Bronchial epithelial cell (primary cell): Measurements from ENCODE around the gene FOS. TPM values are rescaled to one million over a fixed set of nuclear protein-coding genes. Genes with fewer than 3 reads are reported as not detected.
"Not testable (repeated sequence)": the region's sequence is repeated elsewhere in the genome, so short reads cannot be mapped to it uniquely, and the experiment has no call there.

ENCODE experiments used
- DNase-seq: peaks from one replicate; pipeline ENCODE4 v3.0.0-alpha.2; 2010; ENCODE audit warnings: low read depth
- FAIRE-seq: peaks from 2 replicates; lab custom pipeline; 2011; peaks lifted over from hg19 to GRCh38; lab: Jason Lieb, UNC
- H3K27me3 ChIP-seq: 2 replicates; pipeline ENCODE4 v1.5.1; 2011; ENCODE audit warnings: low read length; ENCODE audit not compliant: control insufficient read depth, insufficient read depth
- H3K36me3 ChIP-seq: 2 replicates; pipeline ENCODE4 v1.5.1; 2011; ENCODE audit warnings: low read length; ENCODE audit not compliant: control insufficient read depth, insufficient read depth
- H3K4me3 ChIP-seq: 2 replicates; pipeline ENCODE4 v1.5.1; 2011; ENCODE audit warnings: mild to moderate bottlenecking, low read depth, low read length, control low read depth
- total RNA-seq: library from RNA; depleted of rRNA; stranded (reverse); fragments of >200 nt; gene quantifications from 2 replicates; pipeline ENCODE4 v1.2.1, GENCODE V29; 2014
- TF ChIP-seq, protein P1 (sequence below): IDR thresholded peaks from 2 replicates; pipeline ENCODE4 v1.5.1; 2011; ENCODE audit warnings: mild to moderate bottlenecking, moderate library complexity, low read length, control low read depth, inconsistent platforms; ENCODE audit not compliant: insufficient read depth, severe bottlenecking

Gene FOS
- total RNA-seq, 1 donor from 2014 or later: 143 TPM

GRCh38 chr14:75301666-75302325 lies 23.2 kb downstream of the FOS start:
- no peak for DNase-seq
- no peaks in the 10 kb centered on the region for H3K27me3 ChIP-seq
- TF ChIP-seq, protein P1, sequence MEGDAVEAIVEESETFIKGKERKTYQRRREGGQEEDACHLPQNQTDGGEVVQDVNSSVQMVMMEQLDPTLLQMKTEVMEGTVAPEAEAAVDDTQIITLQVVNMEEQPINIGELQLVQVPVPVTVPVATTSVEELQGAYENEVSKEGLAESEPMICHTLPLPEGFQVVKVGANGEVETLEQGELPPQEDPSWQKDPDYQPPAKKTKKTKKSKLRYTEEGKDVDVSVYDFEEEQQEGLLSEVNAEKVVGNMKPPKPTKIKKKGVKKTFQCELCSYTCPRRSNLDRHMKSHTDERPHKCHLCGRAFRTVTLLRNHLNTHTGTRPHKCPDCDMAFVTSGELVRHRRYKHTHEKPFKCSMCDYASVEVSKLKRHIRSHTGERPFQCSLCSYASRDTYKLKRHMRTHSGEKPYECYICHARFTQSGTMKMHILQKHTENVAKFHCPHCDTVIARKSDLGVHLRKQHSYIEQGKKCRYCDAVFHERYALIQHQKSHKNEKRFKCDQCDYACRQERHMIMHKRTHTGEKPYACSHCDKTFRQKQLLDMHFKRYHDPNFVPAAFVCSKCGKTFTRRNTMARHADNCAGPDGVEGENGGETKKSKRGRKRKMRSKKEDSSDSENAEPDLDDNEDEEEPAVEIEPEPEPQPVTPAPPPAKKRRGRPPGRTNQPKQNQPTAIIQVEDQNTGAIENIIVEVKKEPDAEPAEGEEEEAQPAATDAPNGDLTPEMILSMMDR: no peak

GRCh38 chr14:75303381-75303789 lies 24.8 kb downstream of the FOS start:
- no peak for FAIRE-seq
- Histone ChIP-seq H3K36me3 (no peaks in the 10 kb centered on the region), H3K4me3 (no peak overlapping the region), H3K27me3 (no peaks in the 10 kb centered on the region)
- TF ChIP-seq, protein P1: peak; percentile 66
- DNase-seq: peak; percentile 58

More at GRCh38 chr14:75301666-75302325, 23.2 kb downstream of the FOS start:
- FAIRE-seq: no peak
- Histone ChIP-seq H3K4me3 (no peak overlapping the region), H3K36me3 (no peaks in the 10 kb centered on the region)

GRCh38 chr14:75306410-75306809 lies 27.8 kb downstream of the FOS start:
- H3K27me3 ChIP-seq, FAIRE-seq: not testable (repeated sequence)

GRCh38 chr14:75306927-75307699 lies 28.5 kb downstream of the FOS start:
- no peaks in the 10 kb centered on the region for H3K27me3 ChIP-seq
- no peaks in the 10 kb centered on the region for H3K36me3 ChIP-seq
- FAIRE-seq: no peak
- TF ChIP-seq, protein P1: peak; percentile 24
- DNase-seq: peak; percentile 24
- H3K4me3 ChIP-seq: no peak overlapping the region

More at GRCh38 chr14:75306410-75306809, 27.8 kb downstream of the FOS start:
- DNase-seq, H3K36me3 ChIP-seq, H3K4me3 ChIP-seq: not testable (repeated sequence)

GRCh38 chr14:75307700-75308379 lies 29.2 kb downstream of the FOS start:
- peak; percentile 64 for DNase-seq
- H3K4me3 ChIP-seq: no peak overlapping the region
- TF ChIP-seq, protein P1: peak; percentile 92
- H3K36me3 ChIP-seq: no peaks in the 10 kb centered on the region
- no peak for FAIRE-seq
- H3K27me3 ChIP-seq: no peaks in the 10 kb centered on the region

GRCh38 chr14:75308991-75309390 lies 30.4 kb downstream of the FOS start:
- not testable (repeated sequence) for H3K4me3 ChIP-seq, DNase-seq, FAIRE-seq, H3K36me3 ChIP-seq, H3K27me3 ChIP-seq

GRCh38 chr14:75309561-75309960 lies 30.9 kb downstream of the FOS start:
- not testable (repeated sequence) for H3K4me3 ChIP-seq, H3K36me3 ChIP-seq, DNase-seq, H3K27me3 ChIP-seq, FAIRE-seq
